GM12873 (cell line): ENCODE data around the gene THRB.

Source experiments
- TF ChIP-seq, protein P1 (sequence below): IDR thresholded peaks from 2 replicates; pipeline ENCODE4 v1.5.1; 2012; ENCODE audit warnings: low read depth, mild to moderate bottlenecking, moderate library complexity, low read length, control low read depth; ENCODE audit not compliant: insufficient read depth; ENCODE audit errors: missing control alignments

THRB gene

DNA sequence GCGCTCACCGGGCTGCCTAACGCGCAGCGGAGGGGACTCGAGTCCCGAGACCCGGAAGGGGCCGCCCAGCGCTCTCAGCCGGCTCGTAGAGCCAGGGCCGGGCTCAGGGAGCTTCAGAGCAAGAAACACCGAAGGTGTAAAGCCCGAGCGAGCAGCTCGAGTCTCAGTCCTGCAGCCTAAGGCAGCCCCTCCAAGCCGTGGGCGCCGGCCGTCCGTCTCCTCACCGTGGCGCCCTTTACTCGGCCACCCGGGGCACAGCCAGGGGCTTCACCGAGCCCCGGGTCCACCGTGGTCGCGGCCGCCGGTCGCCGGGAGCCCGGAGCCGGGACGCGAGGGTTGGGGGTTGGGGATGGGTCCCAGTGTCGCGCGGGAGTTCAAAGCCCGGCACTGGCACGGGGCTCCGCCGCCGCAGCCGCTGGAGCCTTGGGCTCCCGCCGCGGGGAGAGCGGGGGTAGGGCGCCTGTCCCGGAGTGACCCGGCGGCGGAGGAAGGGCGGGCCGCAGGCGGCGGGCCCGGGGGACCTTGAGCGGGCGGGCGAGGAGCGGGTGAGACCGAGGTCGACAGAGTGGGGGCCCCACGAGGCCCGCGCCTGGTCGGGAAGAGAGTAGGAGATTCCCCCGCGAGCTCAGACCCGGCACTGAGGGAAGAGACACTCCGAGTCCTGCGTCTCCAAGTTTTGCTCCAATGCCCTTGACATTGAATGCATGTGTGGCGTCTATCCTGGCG, 26.9 kb upstream of the THRB start:
- TF ChIP-seq, protein P1, sequence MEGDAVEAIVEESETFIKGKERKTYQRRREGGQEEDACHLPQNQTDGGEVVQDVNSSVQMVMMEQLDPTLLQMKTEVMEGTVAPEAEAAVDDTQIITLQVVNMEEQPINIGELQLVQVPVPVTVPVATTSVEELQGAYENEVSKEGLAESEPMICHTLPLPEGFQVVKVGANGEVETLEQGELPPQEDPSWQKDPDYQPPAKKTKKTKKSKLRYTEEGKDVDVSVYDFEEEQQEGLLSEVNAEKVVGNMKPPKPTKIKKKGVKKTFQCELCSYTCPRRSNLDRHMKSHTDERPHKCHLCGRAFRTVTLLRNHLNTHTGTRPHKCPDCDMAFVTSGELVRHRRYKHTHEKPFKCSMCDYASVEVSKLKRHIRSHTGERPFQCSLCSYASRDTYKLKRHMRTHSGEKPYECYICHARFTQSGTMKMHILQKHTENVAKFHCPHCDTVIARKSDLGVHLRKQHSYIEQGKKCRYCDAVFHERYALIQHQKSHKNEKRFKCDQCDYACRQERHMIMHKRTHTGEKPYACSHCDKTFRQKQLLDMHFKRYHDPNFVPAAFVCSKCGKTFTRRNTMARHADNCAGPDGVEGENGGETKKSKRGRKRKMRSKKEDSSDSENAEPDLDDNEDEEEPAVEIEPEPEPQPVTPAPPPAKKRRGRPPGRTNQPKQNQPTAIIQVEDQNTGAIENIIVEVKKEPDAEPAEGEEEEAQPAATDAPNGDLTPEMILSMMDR: no peak

DNA sequence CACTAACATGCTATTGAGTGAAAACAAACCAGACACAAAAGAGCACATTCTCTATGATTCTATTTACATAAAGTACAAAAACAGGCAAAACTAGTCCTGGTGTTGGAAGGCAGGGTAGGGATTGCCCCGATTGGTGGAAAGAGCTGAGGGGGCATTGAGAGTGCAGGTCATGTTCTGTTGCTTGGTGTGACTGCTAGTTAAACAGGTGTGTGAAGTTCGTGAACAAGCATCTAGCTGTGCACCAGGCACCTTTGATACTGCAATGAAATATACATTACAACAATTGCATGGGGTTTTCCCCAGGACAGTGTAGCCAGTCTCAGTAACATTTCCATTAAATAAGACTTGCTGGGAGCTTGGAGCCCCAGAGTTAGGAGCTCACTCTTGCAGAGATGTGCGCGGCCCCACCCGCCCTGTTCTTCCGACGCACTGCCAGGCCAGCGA, 26.3 kb upstream of the THRB start:
- TF ChIP-seq, protein P1: no peak

DNA sequence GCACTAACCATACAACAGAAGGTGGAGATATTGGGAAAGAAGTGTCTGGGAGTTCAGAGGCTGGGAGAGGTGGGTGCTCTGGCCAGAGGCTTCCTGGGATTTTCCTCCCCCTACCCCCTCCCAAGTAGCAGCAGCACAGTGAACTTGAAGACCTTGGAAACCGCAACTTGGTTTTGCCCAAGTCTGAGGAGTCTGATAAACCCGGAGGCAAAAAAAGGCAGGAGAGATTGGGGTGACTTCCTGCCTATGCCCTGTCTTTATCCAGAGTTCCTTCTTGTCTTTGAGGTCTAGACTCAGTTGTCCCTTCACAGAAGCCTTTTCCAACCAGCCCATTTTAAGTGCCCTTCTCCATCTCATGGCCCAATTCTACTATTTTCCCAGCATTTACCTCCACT, 25.4 kb upstream of the THRB start:
- TF ChIP-seq, protein P1: no peak

DNA sequence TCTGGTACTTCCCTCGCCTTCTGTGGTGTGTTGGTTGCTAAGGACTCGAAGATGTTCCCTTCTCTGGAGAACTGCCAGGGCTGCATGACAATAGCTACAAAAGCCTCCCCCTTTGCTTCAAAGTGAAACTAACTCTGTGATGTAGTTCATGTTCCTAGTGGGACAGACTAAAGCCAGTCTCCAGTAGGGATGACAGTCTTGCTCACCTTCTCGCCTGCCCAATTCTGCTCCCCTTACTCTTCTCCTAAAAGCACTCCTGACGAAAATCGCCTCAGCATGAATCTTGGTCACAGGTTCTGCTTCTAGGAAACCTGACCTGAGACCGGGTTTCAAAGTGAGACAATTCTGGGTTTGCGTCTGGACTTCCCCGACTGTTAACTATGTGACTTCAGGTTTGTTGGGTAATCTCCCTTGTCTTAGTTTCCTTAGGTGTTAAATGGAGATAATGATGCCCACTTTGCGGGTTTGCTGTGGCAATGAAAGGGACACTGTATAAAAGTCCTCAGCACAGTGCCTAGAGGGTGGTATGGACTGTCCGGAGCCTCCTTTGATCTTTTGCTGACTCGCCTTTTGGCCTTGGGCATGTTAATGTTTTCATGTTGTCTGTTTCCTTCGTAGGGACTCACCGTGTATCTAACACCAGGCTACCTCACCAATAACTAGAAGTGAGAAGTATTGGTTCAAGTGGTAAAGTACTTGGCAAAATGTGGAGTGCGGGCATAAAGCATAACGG, 24.9 kb upstream of the THRB start:
- TF ChIP-seq, protein P1: no peak

DNA sequence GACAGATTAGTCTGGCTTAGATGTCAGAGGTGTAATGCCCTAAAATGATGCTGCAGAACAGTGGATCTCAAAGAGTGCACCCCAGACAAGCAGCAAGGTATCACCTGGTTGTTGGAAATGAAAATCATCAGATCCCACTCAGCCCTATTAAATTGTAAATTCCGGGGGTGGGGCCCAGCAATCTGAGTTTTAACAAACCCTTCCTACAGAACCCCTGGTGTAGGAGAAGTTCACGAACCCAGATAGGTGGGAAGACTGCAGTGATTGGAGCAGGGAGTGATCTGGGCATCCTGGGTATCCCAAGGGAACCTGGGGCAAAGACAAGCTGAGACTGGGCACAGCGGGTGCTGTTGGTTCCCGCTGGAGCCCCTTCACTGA, 24.3 kb upstream of the THRB start:
- TF ChIP-seq, protein P1: no peak

DNA sequence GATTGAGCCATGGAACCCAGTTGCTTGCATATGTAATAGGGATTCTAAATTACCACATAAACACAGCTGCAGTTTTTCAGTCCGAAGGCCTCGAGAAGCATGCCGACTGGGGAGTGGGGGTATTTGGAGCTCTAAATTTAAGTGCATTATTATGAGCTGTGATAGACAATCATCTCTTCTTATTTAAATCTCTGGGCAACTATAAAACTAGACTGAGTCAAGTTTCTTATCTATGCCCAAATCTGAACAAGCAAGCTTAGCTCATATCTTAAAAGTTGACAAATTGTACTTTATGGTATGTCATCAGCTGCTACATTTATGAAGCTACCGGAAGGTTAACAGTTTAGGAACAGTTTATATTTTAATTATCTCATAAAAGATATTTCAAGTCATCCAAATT, 19.5 kb upstream of the THRB start:
- TF ChIP-seq, protein P1: no peak

DNA sequence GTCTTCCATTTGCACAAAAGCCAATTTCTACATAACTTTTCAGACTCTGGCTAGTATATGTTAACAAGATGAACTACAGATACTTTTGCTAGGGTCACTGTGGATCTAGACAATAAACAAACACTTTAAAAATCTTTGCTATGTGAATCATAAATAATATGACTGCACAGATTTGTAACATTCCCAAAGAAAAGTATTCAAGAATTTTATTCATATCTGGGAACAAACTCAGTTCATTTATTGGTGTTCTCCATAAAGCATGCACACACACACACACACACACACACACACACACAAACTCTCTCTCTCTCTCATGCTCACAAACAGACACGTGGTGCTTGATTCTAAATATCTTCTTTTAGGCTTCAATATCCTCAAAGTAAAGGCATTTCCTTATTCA, 18.8 kb upstream of the THRB start:
- TF ChIP-seq, protein P1: no peak
